Measurements from ENCODE around the gene LCN2. TPM values are rescaled to one million over a fixed set of nuclear protein-coding genes. Genes with fewer than 3 reads are reported as not detected.

LCN2 gene
- total RNA-seq, 1 donor from 2014 or later = 14.3 TPM

GRCh38 chr9:128124873-128125579 lies 24.2 kb upstream of the LCN2 start:
- H3K36me3 ChIP-seq = peaks cover 36% of the 10 kb centered on the region
- intact Hi-C loops (cut with DNase I) = no loop called here
- no peak for ATAC-seq
- H3K4me3 ChIP-seq = no peak overlapping the region
- peaks cover 23% of the 10 kb centered on the region for H3K4me1 ChIP-seq
- H3K27ac ChIP-seq = no peak overlapping the region
- no peaks in the 10 kb centered on the region for H3K9me3 ChIP-seq
- TF ChIP-seq, protein P1, sequence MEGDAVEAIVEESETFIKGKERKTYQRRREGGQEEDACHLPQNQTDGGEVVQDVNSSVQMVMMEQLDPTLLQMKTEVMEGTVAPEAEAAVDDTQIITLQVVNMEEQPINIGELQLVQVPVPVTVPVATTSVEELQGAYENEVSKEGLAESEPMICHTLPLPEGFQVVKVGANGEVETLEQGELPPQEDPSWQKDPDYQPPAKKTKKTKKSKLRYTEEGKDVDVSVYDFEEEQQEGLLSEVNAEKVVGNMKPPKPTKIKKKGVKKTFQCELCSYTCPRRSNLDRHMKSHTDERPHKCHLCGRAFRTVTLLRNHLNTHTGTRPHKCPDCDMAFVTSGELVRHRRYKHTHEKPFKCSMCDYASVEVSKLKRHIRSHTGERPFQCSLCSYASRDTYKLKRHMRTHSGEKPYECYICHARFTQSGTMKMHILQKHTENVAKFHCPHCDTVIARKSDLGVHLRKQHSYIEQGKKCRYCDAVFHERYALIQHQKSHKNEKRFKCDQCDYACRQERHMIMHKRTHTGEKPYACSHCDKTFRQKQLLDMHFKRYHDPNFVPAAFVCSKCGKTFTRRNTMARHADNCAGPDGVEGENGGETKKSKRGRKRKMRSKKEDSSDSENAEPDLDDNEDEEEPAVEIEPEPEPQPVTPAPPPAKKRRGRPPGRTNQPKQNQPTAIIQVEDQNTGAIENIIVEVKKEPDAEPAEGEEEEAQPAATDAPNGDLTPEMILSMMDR (IDR thresholded peaks at IDR 0.05) = peak; percentile 54
- peak; percentile 81 for DNase-seq
- no peaks in the 10 kb centered on the region for H3K27me3 ChIP-seq

- H3K27ac ChIP-seq = no peak overlapping the region
Observed at GRCh38 chr9:128125580-128126354, 23.5 kb upstream of the LCN2 start.

DNA sequence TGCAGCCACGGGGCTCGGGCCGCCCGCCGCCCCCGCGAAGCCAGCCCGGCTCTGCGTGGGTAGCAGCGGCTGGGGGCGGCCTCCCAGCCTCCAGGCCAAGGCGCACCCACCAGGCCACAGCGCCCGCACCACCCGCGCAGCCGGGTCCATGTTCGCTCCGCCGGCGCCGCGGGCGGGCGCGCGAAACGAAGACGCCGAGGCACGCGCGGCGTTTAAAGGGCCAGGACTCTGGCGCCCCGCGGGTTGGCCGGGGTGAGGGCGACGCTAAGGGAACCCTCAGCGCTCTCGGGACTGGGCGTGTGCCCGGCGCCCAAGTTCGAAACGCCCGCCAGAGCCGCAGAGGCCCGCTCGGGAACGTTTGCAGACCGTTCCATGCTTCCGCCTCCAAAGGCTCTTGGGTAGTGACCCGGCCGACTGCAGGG lies 21.7 kb upstream of the LCN2 start, which contains the start of gene PTGES2:
TSS of gene PTGES2 (minus strand) at position 162 of the 422 bp plus-strand sequence. CDS start at position 150, 12 bp downstream.
- peaks cover 23% of the 10 kb centered on the region for H3K4me1 ChIP-seq
- ATAC-seq (peak; percentile 87), DNase-seq (peak; percentile 92)
- H3K27ac ChIP-seq = peak within 1 kb of the TSS; percentile 98
- H3K9me3 ChIP-seq = no peaks in the 10 kb centered on the region
- intact Hi-C loops (cut with DNase I) = no loop called here
- TF ChIP-seq, protein P1 (IDR thresholded peaks at IDR 0.05) = no peak
- peak within 1 kb of the TSS; percentile 88 for H3K4me3 ChIP-seq
- H3K27me3 ChIP-seq = no peaks in the 10 kb centered on the region
- H3K36me3 ChIP-seq = peaks cover 15% of the 10 kb centered on the region

More at GRCh38 chr9:128125580-128126354, 23.5 kb upstream of the LCN2 start:
- intact Hi-C loops (cut with DNase I) = no loop called here
- TF ChIP-seq, protein P1 (IDR thresholded peaks at IDR 0.05) = no peak
- peaks cover 31% of the 10 kb centered on the region for H3K36me3 ChIP-seq
- H3K27me3 ChIP-seq = no peaks in the 10 kb centered on the region
- ATAC-seq = no peak
- H3K4me1 ChIP-seq = peaks cover 23% of the 10 kb centered on the region
- DNase-seq = no peak
- peak overlapping the region; percentile 3 for H3K4me3 ChIP-seq
- no peaks in the 10 kb centered on the region for H3K9me3 ChIP-seq

- Histone ChIP-seq H3K27ac (peak overlapping the region; percentile 98), H3K4me1 (peaks cover 23% of the 10 kb centered on the region), H3K27me3 (no peaks in the 10 kb centered on the region), H3K4me3 (peak overlapping the region; percentile 88), H3K36me3 (peaks cover 11% of the 10 kb centered on the region), H3K9me3 (no peaks in the 10 kb centered on the region)
- ATAC-seq = peak; percentile 90
- intact Hi-C loops (cut with DNase I) = no loop called here
- TF ChIP-seq, protein P1 (IDR thresholded peaks at IDR 0.05) = no peak
- peak; percentile 92 for DNase-seq
Observed at GRCh38 chr9:128127990-128128835, 21.0 kb upstream of the LCN2 start.

GRCh38 chr9:128128836-128129590 lies 20.2 kb upstream of the LCN2 start:
- H3K27ac ChIP-seq = peak overlapping the region; percentile 98
- intact Hi-C loops (cut with DNase I) = no loop called here
- no peak for DNase-seq
- H3K4me1 ChIP-seq = peaks cover 23% of the 10 kb centered on the region
- peaks cover 3% of the 10 kb centered on the region for H3K36me3 ChIP-seq
- H3K27me3 ChIP-seq = no peaks in the 10 kb centered on the region
- no peaks in the 10 kb centered on the region for H3K9me3 ChIP-seq
- no peak for ATAC-seq
- peak overlapping the region; percentile 88 for H3K4me3 ChIP-seq
- TF ChIP-seq, protein P1 (IDR thresholded peaks at IDR 0.05) = no peak
